HepG2 (cell line): ENCODE measurements around the gene UHMK1.

Source experiments
- CTCF ChIP-seq: sonication (generic); formaldehyde crosslinking; IDR thresholded peaks from 2 replicates; pipeline ENCODE4 v1.5.0; 2020; ENCODE audit warnings: mild to moderate bottlenecking, missing genetic modification reagents, moderate library complexity
- FOSL1 ChIP-seq: sonication (generic); formaldehyde crosslinking; IDR thresholded peaks from 2 replicates; pipeline ENCODE4 v1.9.0; 2021; ENCODE audit warnings: missing genetic modification reagents, borderline replicate concordance
- KLF13 ChIP-seq: sonication (generic); formaldehyde crosslinking; IDR thresholded peaks from 2 replicates; pipeline ENCODE4 v1.4.0; 2020; ENCODE audit warnings: mild to moderate bottlenecking, missing genetic modification reagents
- MTA1 ChIP-seq: sonication (generic); formaldehyde crosslinking; IDR thresholded peaks from 2 replicates; pipeline ENCODE4 v1.4.0; 2020; ENCODE audit warnings: missing genetic modification reagents, mild to moderate bottlenecking, borderline replicate concordance
- MXD3 ChIP-seq: IDR thresholded peaks from 2 replicates; pipeline ENCODE4 v1.6.1; 2016; ENCODE audit warnings: mild to moderate bottlenecking, missing biosample characterization, missing genetic modification reagents
- NFKB2 ChIP-seq: sonication (generic); formaldehyde crosslinking; IDR thresholded peaks from 2 replicates; pipeline ENCODE4 v1.4.0; 2020; ENCODE audit warnings: missing genetic modification reagents, borderline replicate concordance
- PITX1 ChIP-seq: sonication (generic); formaldehyde crosslinking; IDR thresholded peaks from 2 replicates; pipeline ENCODE4 v1.5.1; 2020; ENCODE audit warnings: mild to moderate bottlenecking, missing genetic modification reagents
- RXRA ChIP-seq: sonication (generic); formaldehyde crosslinking; IDR thresholded peaks from 2 replicates; pipeline ENCODE4 v1.5.1; 2020; ENCODE audit warnings: missing genetic modification reagents
- SMC3 ChIP-seq: IDR thresholded peaks from 2 replicates; pipeline ENCODE4 v1.6.1; 2011; ENCODE audit warnings: low read length, improper control_type of control experiment
- ZNF460 ChIP-seq: sonication (generic); formaldehyde crosslinking; IDR thresholded peaks from 2 replicates; pipeline ENCODE4 v1.5.1; 2020; ENCODE audit warnings: missing genetic modification reagents, mild to moderate bottlenecking, borderline replicate concordance
- ZNF746 ChIP-seq: sonication (generic); formaldehyde crosslinking; IDR thresholded peaks from 2 replicates; pipeline ENCODE4 v1.8.0; 2022; ENCODE audit warnings: mild to moderate bottlenecking, missing genetic modification reagents
- ZNF781 ChIP-seq: sonication (generic); formaldehyde crosslinking; IDR thresholded peaks from 2 replicates; pipeline ENCODE4 v1.5.1; 2020; ENCODE audit warnings: borderline replicate concordance, mild to moderate bottlenecking, missing genetic modification reagents; ENCODE audit errors: not compliant biosample characterization
- TF ChIP-seq, protein P1 (sequence below): sonication (generic); formaldehyde crosslinking; IDR thresholded peaks from 2 replicates; pipeline ENCODE4 v1.8.0; 2022; ENCODE audit warnings: mild to moderate bottlenecking, missing genetic modification reagents, moderate library complexity

GRCh38 chr1:162561616-162562469 is 64.2 kb downstream of the UHMK1 start, which contains the start of gene UAP1:
- TF ChIP-seq, protein P1, sequence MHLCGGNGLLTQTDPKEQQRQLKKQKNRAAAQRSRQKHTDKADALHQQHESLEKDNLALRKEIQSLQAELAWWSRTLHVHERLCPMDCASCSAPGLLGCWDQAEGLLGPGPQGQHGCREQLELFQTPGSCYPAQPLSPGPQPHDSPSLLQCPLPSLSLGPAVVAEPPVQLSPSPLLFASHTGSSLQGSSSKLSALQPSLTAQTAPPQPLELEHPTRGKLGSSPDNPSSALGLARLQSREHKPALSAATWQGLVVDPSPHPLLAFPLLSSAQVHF, result peak; percentile 77
- TF ChIP-seq NFKB2 (CRISPR knock-in tag) (no peak; the same call in 1 of the 2 replicates), FOSL1 (CRISPR knock-in tag) (no peak), SMC3 (no peak), CTCF (no peak), MXD3 (CRISPR knock-in tag) (no peak), PITX1 (peak; percentile 18; the same call in 1 of the 2 replicates), ZNF746 (CRISPR knock-in tag) (no peak; the same call in 1 of the 2 replicates), KLF13 (CRISPR knock-in tag) (no peak), MTA1 (CRISPR knock-in tag) (peak; percentile 79; the same call in 1 of the 2 replicates), RXRA (CRISPR knock-in tag) (no peak), ZNF781 (CRISPR knock-in tag) (no peak), ZNF460 (CRISPR knock-in tag) (no peak; the same call in 1 of the 2 replicates)
